HFF-Myc (cell line): Measurements from ENCODE around the gene PGRMC2.

Source experiments
- DNase-seq: peaks from one replicate; pipeline ENCODE4 v3.0.0-alpha.2; 2011; ENCODE audit warnings: low read depth; ENCODE audit errors: extremely low read depth
- H3K4me3 ChIP-seq: replicated peaks from 2 replicates; pipeline ENCODE4 v1.5.1; 2011; ENCODE audit warnings: low read depth, mild to moderate bottlenecking, control low read depth, low read length
- CTCF ChIP-seq: IDR thresholded peaks from 2 replicates; pipeline ENCODE4 v1.5.1; 2012; ENCODE audit warnings: mild to moderate bottlenecking, low read depth, low read length, control low read depth; ENCODE audit errors: missing control alignments

The PGRMC2 gene

GRCh38 chr4:128328106-128328505, 40.5 kb upstream of the PGRMC2 start:
- no peak overlapping the region for H3K4me3 ChIP-seq
- DNase-seq = no peak
- no peak for TF ChIP-seq CTCF

GRCh38 chr4:128323401-128323800, 35.8 kb upstream of the PGRMC2 start:
- no peak overlapping the region for H3K4me3 ChIP-seq
- no peak for TF ChIP-seq CTCF
- no peak for DNase-seq

GRCh38 chr4:128322986-128323385, 35.4 kb upstream of the PGRMC2 start:
- no peak for DNase-seq
- no peak overlapping the region for H3K4me3 ChIP-seq
- TF ChIP-seq CTCF = no peak

- H3K4me3 ChIP-seq = no peak overlapping the region
- DNase-seq = no peak
- TF ChIP-seq CTCF = no peak
Measured at GRCh38 chr4:128322311-128322710, 34.7 kb upstream of the PGRMC2 start.

GRCh38 chr4:128320656-128321055, 33.0 kb upstream of the PGRMC2 start:
- no peak for DNase-seq
- TF ChIP-seq CTCF = no peak

GRCh38 chr4:128315756-128316520, 28.3 kb upstream of the PGRMC2 start:
- no peak for TF ChIP-seq CTCF
- no peak overlapping the region for H3K4me3 ChIP-seq
- DNase-seq = no peak

More at GRCh38 chr4:128320656-128321055, 33.0 kb upstream of the PGRMC2 start:
- no peak overlapping the region for H3K4me3 ChIP-seq
